SU-DHL-6 (cell line): ENCODE data around the gene DSG3.

ENCODE experiments used
- H2AFZ ChIP-seq: fragments of 200-600 bp; sonication (generic); 2 replicates; pipeline ENCODE4 v1.6.1; 2014; ENCODE audit warnings: low read depth, mild to moderate bottlenecking, moderate library complexity, mixed read lengths, antibody characterized with exemption, low read length; ENCODE audit not compliant: severe bottlenecking
- H3F3A ChIP-seq: fragments of 200-600 bp; shearing (Covaris generic); 2 replicates; pipeline ENCODE4 v1.6.0; 2016; ENCODE audit warnings: antibody characterized with exemption, mild to moderate bottlenecking; ENCODE audit not compliant: insufficient read depth
- H3K27ac ChIP-seq: fragments of 200-600 bp; sonication (generic); 2 replicates; pipeline ENCODE4 v1.5.1; 2016; ENCODE audit warnings: low read depth, mild to moderate bottlenecking, low read length, moderate library complexity, mixed read lengths
- H3K27me3 ChIP-seq: fragments of 200-600 bp; sonication (generic), shearing (Covaris generic); 2 replicates; pipeline ENCODE4 v1.6.0; 2014; ENCODE audit warnings: mild to moderate bottlenecking, low read length
- H3K36me3 ChIP-seq: fragments of 200-600 bp; sonication (generic); 2 replicates; pipeline ENCODE4 v1.6.1; 2014; ENCODE audit warnings: mild to moderate bottlenecking, low read length, mixed read lengths
- H3K4me2 ChIP-seq: fragments of 300-600, 200-600 bp; shearing (Covaris generic), sonication (generic); 2 replicates; pipeline ENCODE4 v1.6.0; 2014; ENCODE audit warnings: low read length, low read depth, mild to moderate bottlenecking; ENCODE audit not compliant: poor library complexity, severe bottlenecking
- H3K4me3 ChIP-seq: fragments of 200-600 bp; sonication (generic); 2 replicates; pipeline ENCODE4 v1.5.1; 2014; ENCODE audit warnings: antibody characterized with exemption, low read length, mild to moderate bottlenecking, mixed read lengths; ENCODE audit not compliant: insufficient read depth, poor library complexity, severe bottlenecking
- H3K79me2 ChIP-seq: fragments of 200-600 bp; sonication (generic); 2 replicates; pipeline ENCODE4 v1.6.1; 2014; ENCODE audit warnings: mild to moderate bottlenecking, low read length, moderate library complexity; ENCODE audit not compliant: insufficient read depth
- H3K9ac ChIP-seq: fragments of 200-600 bp; sonication (generic); 2 replicates; pipeline ENCODE4 v1.7.0; 2014; ENCODE audit warnings: mild to moderate bottlenecking, low read length
- H3K9me2 ChIP-seq: fragments of 200-600 bp; sonication (generic); replicated peaks from 2 replicates; pipeline ENCODE4 v1.6.1; 2014; ENCODE audit warnings: low read length; ENCODE audit not compliant: insufficient read depth
- H3K9me3 ChIP-seq: fragments of 200-600 bp; sonication (generic); 2 replicates; pipeline ENCODE4 v1.6.1; 2014; ENCODE audit warnings: low read length, mixed read lengths; ENCODE audit not compliant: insufficient read depth
- H4K20me1 ChIP-seq: fragments of 200-600 bp; sonication (generic); 2 replicates; pipeline ENCODE4 v1.6.1; 2014; ENCODE audit warnings: low read depth, mild to moderate bottlenecking, antibody characterized with exemption, low read length, moderate library complexity, mixed read lengths
- CTCF ChIP-seq: fragments of 200-600 bp; sonication (generic); IDR thresholded peaks from one replicate; pipeline ENCODE4 v1.5.1; 2017; ENCODE audit warnings: antibody characterized with exemption, mild to moderate bottlenecking, low read length, moderate library complexity; ENCODE audit not compliant: insufficient read depth, poor library complexity, severe bottlenecking
- EZH2phosphoT487 ChIP-seq: fragments of 200-600 bp; sonication (generic), shearing (Covaris generic); conservative IDR thresholded peaks from 2 replicates; pipeline ENCODE4 v1.6.1; 2018; ENCODE audit warnings: mild to moderate bottlenecking, antibody characterized with exemption, low read length, moderate library complexity, mixed read lengths

DSG3 gene

GRCh38 chr18:31490387-31490786 is 42.8 kb downstream of the DSG3 start:
- no peaks in the 10 kb centered on the region for H3K27me3 ChIP-seq
- no peaks in the 10 kb centered on the region for H3F3A ChIP-seq
- H3K9ac ChIP-seq, result no peak overlapping the region
- H3K9me3 ChIP-seq, result no peaks in the 10 kb centered on the region
- H3K27ac ChIP-seq, result no peak overlapping the region
- H4K20me1 ChIP-seq, result no peaks in the 10 kb centered on the region
- H3K36me3 ChIP-seq, result no peaks in the 10 kb centered on the region
- no peaks in the 10 kb centered on the region for H3K79me2 ChIP-seq
- no peak for TF ChIP-seq CTCF
- no peak for TF ChIP-seq EZH2phosphoT487
- H3K4me3 ChIP-seq, result no peak overlapping the region
- H2AFZ ChIP-seq, result no peak overlapping the region
- H3K4me2 ChIP-seq, result no peak overlapping the region
- H3K9me2 ChIP-seq, result no peaks in the 10 kb centered on the region

- Histone ChIP-seq H3K27me3 (no peaks in the 10 kb centered on the region), H3K36me3 (no peaks in the 10 kb centered on the region), H3K27ac (no peak overlapping the region), H3K4me2 (no peak overlapping the region), H3F3A (no peaks in the 10 kb centered on the region), H4K20me1 (no peaks in the 10 kb centered on the region), H2AFZ (no peak overlapping the region), H3K9me3 (no peaks in the 10 kb centered on the region), H3K79me2 (no peaks in the 10 kb centered on the region), H3K9ac (no peak overlapping the region), H3K9me2 (no peaks in the 10 kb centered on the region), H3K4me3 (no peak overlapping the region)
- TF ChIP-seq EZH2phosphoT487 (no peak), CTCF (no peak)
Measured at GRCh38 chr18:31490833-31491232, 43.3 kb downstream of the DSG3 start.

GRCh38 chr18:31491586-31491985 is 44.0 kb downstream of the DSG3 start:
- H3K27me3 ChIP-seq, result no peaks in the 10 kb centered on the region
- H3K9me2 ChIP-seq, result no peaks in the 10 kb centered on the region
- H3K9ac ChIP-seq, result no peak overlapping the region
- H3K4me3 ChIP-seq, result no peak overlapping the region
- H3K4me2 ChIP-seq, result no peak overlapping the region
- TF ChIP-seq CTCF (no peak), EZH2phosphoT487 (no peak)
- no peaks in the 10 kb centered on the region for H3K79me2 ChIP-seq
- H3F3A ChIP-seq, result no peaks in the 10 kb centered on the region
- no peaks in the 10 kb centered on the region for H4K20me1 ChIP-seq
- H3K27ac ChIP-seq, result no peak overlapping the region
- H2AFZ ChIP-seq, result no peak overlapping the region
- H3K9me3 ChIP-seq, result no peaks in the 10 kb centered on the region
- no peaks in the 10 kb centered on the region for H3K36me3 ChIP-seq

GRCh38 chr18:31492671-31493070 is 45.1 kb downstream of the DSG3 start:
- no peak overlapping the region for H3K4me2 ChIP-seq
- no peak overlapping the region for H3K4me3 ChIP-seq
- H3F3A ChIP-seq, result no peaks in the 10 kb centered on the region
- no peak overlapping the region for H3K27ac ChIP-seq
- no peaks in the 10 kb centered on the region for H3K27me3 ChIP-seq
- no peaks in the 10 kb centered on the region for H4K20me1 ChIP-seq
- H3K9me2 ChIP-seq, result no peaks in the 10 kb centered on the region
- no peak overlapping the region for H3K9ac ChIP-seq
- H2AFZ ChIP-seq, result no peak overlapping the region
- TF ChIP-seq CTCF (no peak), EZH2phosphoT487 (no peak)
- H3K79me2 ChIP-seq, result no peaks in the 10 kb centered on the region
- H3K36me3 ChIP-seq, result no peaks in the 10 kb centered on the region
- no peaks in the 10 kb centered on the region for H3K9me3 ChIP-seq
